SH-SY5Y (cell line): ENCODE results near the gene NCKIPSD.

Experiments used
- GATA2 ChIP-seq: IDR thresholded peaks from 2 replicates; pipeline ENCODE4 v1.6.1; 2011; ENCODE audit warnings: mild to moderate bottlenecking, low read depth, low read length
- GATA3 ChIP-seq: IDR thresholded peaks from 2 replicates; pipeline ENCODE4 v1.6.1; 2011; ENCODE audit warnings: low read depth, mild to moderate bottlenecking, low read length, moderate library complexity

NCKIPSD gene

GRCh38 chr3:48684480-48685143 is 1.1 kb downstream of the NCKIPSD start:
- TF ChIP-seq GATA3, result no peak
- no peak for TF ChIP-seq GATA2

GRCh38 chr3:48684054-48684349 is 1.7 kb downstream of the NCKIPSD start:
- TF ChIP-seq GATA2, result no peak
- no peak for TF ChIP-seq GATA3

GRCh38 chr3:48682786-48683185 is 2.9 kb downstream of the NCKIPSD start:
- no peak for TF ChIP-seq GATA3

GRCh38 chr3:48681974-48682610 is 3.6 kb downstream of the NCKIPSD start:
- TF ChIP-seq GATA2, result no peak
- TF ChIP-seq GATA3, result no peak

GRCh38 chr3:48681541-48681880 is 4.2 kb downstream of the NCKIPSD start:
- TF ChIP-seq GATA2 (no peak), GATA3 (no peak)

- no peak for TF ChIP-seq GATA3
- TF ChIP-seq GATA2, result no peak
Observed at GRCh38 chr3:48680811-48681540, 4.7 kb downstream of the NCKIPSD start.

DNA sequence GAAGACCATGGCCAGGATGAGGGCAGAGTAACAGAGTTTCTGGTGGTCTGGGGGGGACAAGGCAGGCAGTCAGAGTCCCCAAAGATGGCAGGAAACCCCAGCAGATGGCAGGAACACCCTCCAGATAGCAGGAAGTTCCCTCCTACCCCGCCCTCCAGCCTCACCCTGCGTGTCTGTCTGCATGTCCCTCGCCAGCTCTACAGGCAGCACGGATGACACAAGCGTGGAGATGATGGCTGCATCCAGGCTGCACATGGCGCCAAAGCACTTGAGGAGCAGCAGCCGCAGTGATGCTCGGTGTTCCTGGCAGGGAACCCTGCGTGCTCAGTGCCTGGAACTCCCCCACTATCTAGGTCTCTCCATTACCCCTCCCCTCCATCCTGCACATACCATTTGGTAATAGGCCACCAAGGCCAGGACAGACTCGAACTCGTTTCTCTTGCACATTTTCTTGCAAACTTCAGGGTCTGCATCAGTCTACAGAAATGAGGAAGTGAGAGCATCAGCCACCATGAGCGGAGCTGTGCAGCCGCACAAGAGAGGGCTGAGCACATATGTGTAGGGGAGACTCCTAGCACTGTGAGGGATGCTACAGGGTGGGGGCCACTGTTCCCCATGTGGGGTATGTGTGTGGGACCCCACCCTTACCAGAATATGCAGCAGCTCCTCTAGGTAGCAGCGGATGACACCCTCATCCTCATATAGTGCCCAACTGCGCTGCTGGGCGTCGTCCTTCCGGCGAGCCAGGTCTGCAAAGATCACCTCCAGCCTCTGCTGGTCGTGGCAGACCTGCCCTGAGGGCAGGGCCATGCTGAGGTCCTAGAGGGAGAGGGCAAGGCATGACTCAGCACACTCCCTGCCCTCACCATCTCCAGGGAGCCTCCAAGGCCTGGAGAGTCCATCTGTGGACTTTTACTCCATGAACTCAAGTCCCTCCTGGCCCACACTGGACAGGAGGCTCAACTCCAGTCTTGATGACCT is 6.0 kb downstream of the NCKIPSD start:
- TF ChIP-seq GATA2, result no peak

GRCh38 chr3:48678566-48679380 is 6.9 kb downstream of the NCKIPSD start:
- no peak for TF ChIP-seq GATA3
- TF ChIP-seq GATA2, result no peak

GRCh38 chr3:48678056-48678455 is 7.7 kb downstream of the NCKIPSD start:
- TF ChIP-seq GATA3 (no peak), GATA2 (no peak)

DNA sequence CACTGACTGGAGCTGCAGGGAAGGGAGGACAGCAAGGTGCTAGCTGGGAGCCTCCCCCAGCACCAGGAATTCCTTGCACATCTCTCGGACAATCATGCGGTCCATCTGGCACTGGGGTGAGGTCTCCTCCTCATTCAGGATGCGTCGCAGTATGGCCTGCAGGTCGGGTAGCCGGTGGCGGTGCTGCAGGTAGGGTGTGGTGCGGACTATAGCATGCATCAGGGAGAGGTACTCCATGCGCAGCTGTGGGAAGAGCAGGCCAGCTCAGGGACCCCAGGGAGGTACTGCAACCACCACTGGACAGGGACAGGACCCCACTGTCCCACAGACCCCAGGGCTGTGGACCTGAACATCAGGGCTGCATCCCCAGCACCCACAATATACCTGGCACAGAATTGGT is 11.2 kb downstream of the NCKIPSD start:
- TF ChIP-seq GATA2, result no peak
- no peak for TF ChIP-seq GATA3

GRCh38 chr3:48672522-48672921 is 13.2 kb downstream of the NCKIPSD start:
- TF ChIP-seq GATA2 (no peak), GATA3 (no peak)

GRCh38 chr3:48664929-48665328 is 20.8 kb downstream of the NCKIPSD start:
- TF ChIP-seq GATA2 (no peak), GATA3 (no peak)

- no peak for TF ChIP-seq GATA3
- TF ChIP-seq GATA2, result no peak
Observed at GRCh38 chr3:48664313-48664644, 21.4 kb downstream of the NCKIPSD start.

DNA sequence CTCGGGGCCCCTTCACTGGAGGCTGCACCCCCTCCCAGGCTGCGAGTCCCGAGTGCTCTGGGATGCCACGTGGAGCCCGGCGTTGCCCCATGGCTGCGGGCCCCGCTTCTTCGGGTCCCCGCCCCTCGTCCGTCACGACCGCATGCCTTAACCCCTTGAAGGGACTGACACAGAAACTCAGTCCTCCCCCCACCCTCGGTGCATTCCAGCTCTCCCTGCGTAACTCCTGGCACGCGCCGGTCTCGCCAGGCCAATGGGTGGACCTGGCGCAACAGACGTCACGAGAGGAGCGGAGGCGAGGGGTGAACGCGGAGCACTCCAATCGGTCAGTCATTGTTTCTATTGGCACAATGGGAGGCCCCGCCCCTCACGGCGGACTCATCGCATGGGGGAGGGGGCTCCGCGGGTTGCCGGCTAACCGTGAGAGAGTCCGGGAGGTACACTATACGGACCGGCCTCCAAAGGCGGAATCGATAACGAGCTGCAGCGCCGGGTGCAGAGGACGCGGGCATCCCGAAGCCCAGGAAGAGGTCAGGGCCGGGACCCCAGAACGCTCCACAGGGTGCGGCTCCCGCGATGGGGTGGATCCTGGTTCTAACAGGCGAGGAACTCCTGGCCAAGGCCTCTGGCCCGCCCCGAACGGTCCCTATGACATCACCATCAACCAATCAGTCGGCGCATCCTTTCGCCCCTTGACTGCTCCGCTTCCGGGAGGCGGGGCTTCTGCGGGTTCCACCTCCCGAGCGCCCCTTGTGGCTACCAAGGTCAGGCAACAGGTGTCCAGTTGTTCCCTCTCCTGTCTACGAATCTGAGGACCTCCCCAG is 22.0 kb downstream of the NCKIPSD start:
- TF ChIP-seq GATA2, result no peak
- no peak for TF ChIP-seq GATA3
